ENCODE results near the gene C16orf95.
"Not testable (repeated sequence)": the region's sequence is repeated elsewhere in the genome, so short reads cannot be mapped to it uniquely, and the experiment has no call there.

The C16orf95 gene
- long read RNA-seq, donor 1, partial matches to known transcripts = 0 of 3 reads
- long read RNA-seq, donor 1, other reads (novel, unspliced or antisense) = 0 of 3 reads
- long read RNA-seq, donor 2, partial matches to known transcripts = 0 of 1 reads
- long read RNA-seq, donor 2, other reads (novel, unspliced or antisense) = 0 of 1 reads
- long read RNA-seq, donor 3, partial matches to known transcripts = 0 of 1 reads
- long read RNA-seq, donor 3, other reads (novel, unspliced or antisense) = 0 of 1 reads
- long read RNA-seq, donor 4, partial matches to known transcripts = 0 of 6 reads
- long read RNA-seq, donor 4, other reads (novel, unspliced or antisense) = 0 of 6 reads
- long read RNA-seq, donor 5, partial matches to known transcripts = 0 of 6 reads
- long read RNA-seq, donor 5, other reads (novel, unspliced or antisense) = 0 of 6 reads
- long read RNA-seq, donor 6, partial matches to known transcripts = 0 of 2 reads
- long read RNA-seq, donor 6, other reads (novel, unspliced or antisense) = 0 of 2 reads
- long read RNA-seq, donor 7 = 0 reads
- long read RNA-seq, donor 8, partial matches to known transcripts = 0 of 2 reads
- long read RNA-seq, donor 8, other reads (novel, unspliced or antisense) = 0 of 2 reads

- DNase-seq = peak; percentile 96
These were observed at the start of gene C16orf95 for GRCh38 chr16:87316923-87317749. Gene C16orf95 (minus strand): TSS chr16:87317392. CDS start chr16:87317242, 150 bp downstream.

GRCh38 chr16:87366930-87367329, 49.7 kb upstream of the C16orf95 start:
- no peak for DNase-seq

- no peak for DNase-seq
These were observed 49.1 kb upstream of the C16orf95 start for GRCh38 chr16:87366288-87366687.

- no peak for DNase-seq
These were observed 48.0 kb upstream of the C16orf95 start for GRCh38 chr16:87365021-87365713.

GRCh38 chr16:87363771-87364455, 46.7 kb upstream of the C16orf95 start:
- no peak for DNase-seq

- DNase-seq = not testable (repeated sequence)
These were observed 45.8 kb upstream of the C16orf95 start for GRCh38 chr16:87362828-87363559.

GRCh38 chr16:87361916-87362619, 44.9 kb upstream of the C16orf95 start:
- no peak for DNase-seq

- no peak for DNase-seq
These were observed 43.8 kb upstream of the C16orf95 start for GRCh38 chr16:87360862-87361610.

- DNase-seq = no peak
These were observed 41.9 kb upstream of the C16orf95 start for GRCh38 chr16:87359121-87359520.

GRCh38 chr16:87358696-87359095, 41.5 kb upstream of the C16orf95 start:
- DNase-seq = no peak

- no peak for DNase-seq
These were observed 41.1 kb upstream of the C16orf95 start for GRCh38 chr16:87358250-87358649.

GRCh38 chr16:87356491-87356853, 39.3 kb upstream of the C16orf95 start:
- no peak for DNase-seq

- DNase-seq = no peak
These were observed 36.4 kb upstream of the C16orf95 start for GRCh38 chr16:87353613-87354012.

GRCh38 chr16:87352818-87353217, 35.6 kb upstream of the C16orf95 start:
- no peak for DNase-seq

GRCh38 chr16:87351320-87351698, 34.1 kb upstream of the C16orf95 start:
- no peak for DNase-seq

GRCh38 chr16:87350681-87351319, 33.6 kb upstream of the C16orf95 start:
- no peak for DNase-seq

- no peak for DNase-seq
These were observed 32.8 kb upstream of the C16orf95 start for GRCh38 chr16:87350031-87350430.

GRCh38 chr16:87348616-87349157, 31.5 kb upstream of the C16orf95 start:
- no peak for DNase-seq
